HG03378 (cell line): ENCODE results near the gene NUDT21.
"Not testable (repeated sequence)": the region's sequence is repeated elsewhere in the genome, so short reads cannot be mapped to it uniquely, and the experiment has no call there.

ENCODE experiments used
- ATAC-seq: cut with Tn5 transposase; IDR thresholded peaks from one replicate; pipeline ENCODE4 v1.9.1; 2021; ENCODE audit warnings: mild to moderate bottlenecking, moderate library complexity; ENCODE audit not compliant: unreplicated experiment

NUDT21 gene

GRCh38 chr16:56450986-56451752 is at the start of gene NUDT21, which contains the start of gene OGFOD1:
Gene NUDT21 (minus strand): TSS chr16:56451332. CDS start chr16:56451202, 130 bp downstream.
Gene OGFOD1 (plus strand): TSS chr16:56451554. CDS start chr16:56451613, 59 bp downstream.
- peak; percentile 92 for ATAC-seq

- no peak for ATAC-seq
Measured at GRCh38 chr16:56493815-56494214, 42.7 kb upstream of the NUDT21 start.

- ATAC-seq: no peak
Measured at GRCh38 chr16:56493126-56493525, 42.0 kb upstream of the NUDT21 start.

- ATAC-seq: no peak
Measured at GRCh38 chr16:56491657-56492261, 40.6 kb upstream of the NUDT21 start.

GRCh38 chr16:56488868-56489267 is 37.7 kb upstream of the NUDT21 start:
- ATAC-seq: not testable (repeated sequence)

GRCh38 chr16:56488035-56488434 is 36.9 kb upstream of the NUDT21 start:
- ATAC-seq: no peak

GRCh38 chr16:56483394-56483793 is 32.3 kb upstream of the NUDT21 start:
- no peak for ATAC-seq

- ATAC-seq: no peak
Measured at GRCh38 chr16:56482683-56483236, 31.6 kb upstream of the NUDT21 start.

GRCh38 chr16:56481468-56482122 is 30.5 kb upstream of the NUDT21 start:
- ATAC-seq: no peak

- ATAC-seq: no peak
Measured at GRCh38 chr16:56480776-56481467, 29.8 kb upstream of the NUDT21 start.

GRCh38 chr16:56479469-56479868 is 28.3 kb upstream of the NUDT21 start:
- no peak for ATAC-seq

- ATAC-seq: no peak
Measured at GRCh38 chr16:56478281-56479049, 27.3 kb upstream of the NUDT21 start.

GRCh38 chr16:56477096-56477878 is 26.2 kb upstream of the NUDT21 start:
- ATAC-seq: no peak

GRCh38 chr16:56475201-56475600 is 24.1 kb upstream of the NUDT21 start:
- no peak for ATAC-seq

- ATAC-seq: no peak
Measured at GRCh38 chr16:56470666-56471065, 19.5 kb upstream of the NUDT21 start.

GRCh38 chr16:56470232-56470631 is 19.1 kb upstream of the NUDT21 start:
- no peak for ATAC-seq

GRCh38 chr16:56469748-56470147 is 18.6 kb upstream of the NUDT21 start:
- no peak for ATAC-seq

GRCh38 chr16:56468800-56469199 is 17.7 kb upstream of the NUDT21 start:
- no peak for ATAC-seq

GRCh38 chr16:56466344-56466743 is 15.2 kb upstream of the NUDT21 start:
- ATAC-seq: no peak
